Endothelial cell of umbilical vein (primary cell): ENCODE data around the gene CYP11A1.

Source experiments
- EZH2 ChIP-seq: IDR thresholded peaks from 2 replicates; pipeline ENCODE4 v1.6.1; 2012; ENCODE audit warnings: borderline replicate concordance, low read depth, mild to moderate bottlenecking, moderate library complexity, low read length, inconsistent platforms; ENCODE audit not compliant: severe bottlenecking
- FOS ChIP-seq: IDR thresholded peaks from 2 replicates; pipeline ENCODE4 v1.6.1; 2011; ENCODE audit warnings: mild to moderate bottlenecking, low read length, moderate library complexity, borderline replicate concordance; ENCODE audit not compliant: insufficient read depth
- POLR2A ChIP-seq: IDR thresholded peaks from 2 replicates; pipeline ENCODE4 v1.6.1; 2012; ENCODE audit warnings: low read depth, mild to moderate bottlenecking, control low read depth, low read length
- POLR2AphosphoS5 ChIP-seq: IDR thresholded peaks from 2 replicates; pipeline ENCODE4 v1.6.1; 2012; ENCODE audit warnings: low read depth, mild to moderate bottlenecking, control low read depth, low read length, moderate library complexity; ENCODE audit not compliant: insufficient read depth
- TF ChIP-seq, protein P1 (sequence below), 2 donors: IDR thresholded peaks; 1 replicate in 1 of 2; 2 replicates in 1 of 2; pipeline ENCODE4 v1.5.1; 2011; ENCODE audit warnings: low read length in 2 of 2, mild to moderate bottlenecking in 2 of 2, moderate library complexity in 2 of 2, control low read depth in 1 of 2, inconsistent platforms in 1 of 2, low read depth in 1 of 2; ENCODE audit not compliant: insufficient read depth in 1 of 2; ENCODE audit errors: extremely low read depth in 1 of 2
- TF ChIP-seq, protein P2 (sequence below): IDR thresholded peaks from 2 replicates; pipeline ENCODE4 v1.6.1; 2011; ENCODE audit not compliant: insufficient read depth, insufficient read length

GRCh38 chr15:74408385-74408784 lies 40.9 kb upstream of the CYP11A1 start:
- TF ChIP-seq POLR2A (no peak), POLR2AphosphoS5 (no peak), FOS (no peak), EZH2 (no peak)
- TF ChIP-seq, protein P1, sequence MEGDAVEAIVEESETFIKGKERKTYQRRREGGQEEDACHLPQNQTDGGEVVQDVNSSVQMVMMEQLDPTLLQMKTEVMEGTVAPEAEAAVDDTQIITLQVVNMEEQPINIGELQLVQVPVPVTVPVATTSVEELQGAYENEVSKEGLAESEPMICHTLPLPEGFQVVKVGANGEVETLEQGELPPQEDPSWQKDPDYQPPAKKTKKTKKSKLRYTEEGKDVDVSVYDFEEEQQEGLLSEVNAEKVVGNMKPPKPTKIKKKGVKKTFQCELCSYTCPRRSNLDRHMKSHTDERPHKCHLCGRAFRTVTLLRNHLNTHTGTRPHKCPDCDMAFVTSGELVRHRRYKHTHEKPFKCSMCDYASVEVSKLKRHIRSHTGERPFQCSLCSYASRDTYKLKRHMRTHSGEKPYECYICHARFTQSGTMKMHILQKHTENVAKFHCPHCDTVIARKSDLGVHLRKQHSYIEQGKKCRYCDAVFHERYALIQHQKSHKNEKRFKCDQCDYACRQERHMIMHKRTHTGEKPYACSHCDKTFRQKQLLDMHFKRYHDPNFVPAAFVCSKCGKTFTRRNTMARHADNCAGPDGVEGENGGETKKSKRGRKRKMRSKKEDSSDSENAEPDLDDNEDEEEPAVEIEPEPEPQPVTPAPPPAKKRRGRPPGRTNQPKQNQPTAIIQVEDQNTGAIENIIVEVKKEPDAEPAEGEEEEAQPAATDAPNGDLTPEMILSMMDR (IDR thresholded peaks at IDR 0.05; ENCODE audit: extremely low read depth in 1 of 2, insufficient read depth in 1 of 2, low read depth in 1 of 2, low read length in 2 of 2) = no peak
- TF ChIP-seq, protein P2, sequence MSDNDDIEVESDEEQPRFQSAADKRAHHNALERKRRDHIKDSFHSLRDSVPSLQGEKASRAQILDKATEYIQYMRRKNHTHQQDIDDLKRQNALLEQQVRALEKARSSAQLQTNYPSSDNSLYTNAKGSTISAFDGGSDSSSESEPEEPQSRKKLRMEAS = no peak
